ENCODE data around the gene MSTN. TPM values are rescaled to one million over a fixed set of nuclear protein-coding genes. Genes with fewer than 3 reads are reported as not detected.

The MSTN gene
- total RNA-seq (2022) (0.09 and 0.10 TPM in 2 replicates), Bru-seq, nascent RNA (percentile 36 among the genes with signal in this experiment), BruChase-seq, experiment 1, labeled RNA remaining after a 6-hour chase (percentile 52 among the genes with signal in this experiment), BruChase-seq, experiment 2, labeled RNA remaining after a 2-hour chase (percentile 45 among the genes with signal in this experiment)
- long read RNA-seq = 0 reads

DNA sequence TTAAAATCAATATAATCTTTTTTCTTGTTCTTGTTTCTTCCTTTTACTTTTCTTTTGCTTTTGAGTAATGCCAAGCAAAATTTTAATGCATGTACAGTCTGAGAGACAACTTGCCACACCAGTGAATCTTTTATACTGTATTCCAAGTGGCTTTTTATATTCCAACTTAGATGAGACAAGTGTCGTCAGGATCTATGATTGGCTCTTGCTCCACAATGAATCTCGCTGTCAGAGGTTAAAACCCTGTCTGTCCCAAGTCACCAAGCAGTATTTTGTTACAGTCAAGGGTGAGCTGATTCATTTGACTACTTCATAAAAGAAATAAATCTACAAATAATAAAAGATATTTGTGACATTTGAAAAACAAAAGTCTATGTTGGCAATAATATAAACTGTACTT, at the start of gene MSTN:
MSTN (minus strand) TSS at position 129 of the 400 bp plus-strand sequence. CDS start 133 bp downstream, outside the sequence.
- no peaks in the 10 kb centered on the region for H3K9me3 Mint-ChIP-seq (ENCODE audit: unreplicated experiment)
- TF ChIP-seq, protein P1, sequence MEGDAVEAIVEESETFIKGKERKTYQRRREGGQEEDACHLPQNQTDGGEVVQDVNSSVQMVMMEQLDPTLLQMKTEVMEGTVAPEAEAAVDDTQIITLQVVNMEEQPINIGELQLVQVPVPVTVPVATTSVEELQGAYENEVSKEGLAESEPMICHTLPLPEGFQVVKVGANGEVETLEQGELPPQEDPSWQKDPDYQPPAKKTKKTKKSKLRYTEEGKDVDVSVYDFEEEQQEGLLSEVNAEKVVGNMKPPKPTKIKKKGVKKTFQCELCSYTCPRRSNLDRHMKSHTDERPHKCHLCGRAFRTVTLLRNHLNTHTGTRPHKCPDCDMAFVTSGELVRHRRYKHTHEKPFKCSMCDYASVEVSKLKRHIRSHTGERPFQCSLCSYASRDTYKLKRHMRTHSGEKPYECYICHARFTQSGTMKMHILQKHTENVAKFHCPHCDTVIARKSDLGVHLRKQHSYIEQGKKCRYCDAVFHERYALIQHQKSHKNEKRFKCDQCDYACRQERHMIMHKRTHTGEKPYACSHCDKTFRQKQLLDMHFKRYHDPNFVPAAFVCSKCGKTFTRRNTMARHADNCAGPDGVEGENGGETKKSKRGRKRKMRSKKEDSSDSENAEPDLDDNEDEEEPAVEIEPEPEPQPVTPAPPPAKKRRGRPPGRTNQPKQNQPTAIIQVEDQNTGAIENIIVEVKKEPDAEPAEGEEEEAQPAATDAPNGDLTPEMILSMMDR (IDR thresholded peaks at IDR 0.05; ENCODE audit: unreplicated experiment) = no peak
- no TSS peak for BruUV-seq (replicated peaks)
- ChIA-PET CTCF (interaction anchor here (0.7 to 1.1 kb wide), 2 partner anchors 12 to 37 kb away, joined by 3 read pairs; no protein-coding TSS in a partner anchor), POLR2A (no interaction called here)
- H3K27ac Mint-ChIP-seq (ENCODE audit: low read depth, unreplicated experiment) = no peak within 1 kb of the TSS
- DNase-seq (ENCODE audit: unreplicated experiment) = no peak
- H3K4me3 Mint-ChIP-seq (ENCODE audit: unreplicated experiment) = no peak within 1 kb of the TSS
- H3K27me3 Mint-ChIP-seq (ENCODE audit: insufficient read depth, unreplicated experiment) = no peaks in the 10 kb centered on the region
- no peaks in the 10 kb centered on the region for H3K36me3 Mint-ChIP-seq (ENCODE audit: insufficient read depth, unreplicated experiment)
- no peaks in the 10 kb centered on the region for H3K4me1 Mint-ChIP-seq (ENCODE audit: insufficient read depth, unreplicated experiment)
- intact Hi-C loops (cut with micrococcal nuclease) = no loop called here

DNA sequence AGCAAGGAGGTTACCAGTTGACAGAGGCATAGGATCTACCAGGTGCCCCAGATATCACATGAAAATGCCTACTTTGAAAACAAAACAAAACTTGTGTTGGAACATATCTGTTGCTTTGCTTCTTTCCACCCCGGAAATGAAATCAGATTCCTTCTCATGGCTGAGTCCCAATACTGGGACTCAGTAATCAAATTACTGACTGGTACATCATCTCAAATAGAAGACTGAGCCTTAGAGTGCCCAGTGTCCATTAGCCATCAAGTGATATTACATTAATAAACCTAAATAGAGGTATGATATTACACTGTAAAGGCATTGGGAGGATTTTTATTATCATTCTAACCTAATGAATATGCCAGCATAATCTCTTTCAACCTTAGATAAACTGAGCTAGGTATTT, 48.6 kb upstream of the MSTN start:
- H3K36me3 Mint-ChIP-seq (ENCODE audit: insufficient read depth, unreplicated experiment) = no peaks in the 10 kb centered on the region
- CTCF ChIA-PET = interaction anchor here (1.1 kb wide), 1 partner anchor 22 kb away, joined by 3 read pairs; no protein-coding TSS in a partner anchor
- H3K27ac Mint-ChIP-seq (ENCODE audit: low read depth, unreplicated experiment) = no peak overlapping the region
- intact Hi-C loops (cut with micrococcal nuclease) = no loop called here
- no peak overlapping the region for H3K4me3 Mint-ChIP-seq (ENCODE audit: unreplicated experiment)
- no peaks in the 10 kb centered on the region for H3K9me3 Mint-ChIP-seq (ENCODE audit: unreplicated experiment)
- BruUV-seq (replicated peaks) = no TSS peak
- POLR2A ChIA-PET = no interaction called here
- DNase-seq (ENCODE audit: unreplicated experiment) = no peak
- H3K4me1 Mint-ChIP-seq (ENCODE audit: insufficient read depth, unreplicated experiment) = peaks cover 6% of the 10 kb centered on the region
- H3K27me3 Mint-ChIP-seq (ENCODE audit: insufficient read depth, unreplicated experiment) = no peaks in the 10 kb centered on the region
- TF ChIP-seq, protein P1 (IDR thresholded peaks at IDR 0.05; ENCODE audit: unreplicated experiment) = no peak

DNA sequence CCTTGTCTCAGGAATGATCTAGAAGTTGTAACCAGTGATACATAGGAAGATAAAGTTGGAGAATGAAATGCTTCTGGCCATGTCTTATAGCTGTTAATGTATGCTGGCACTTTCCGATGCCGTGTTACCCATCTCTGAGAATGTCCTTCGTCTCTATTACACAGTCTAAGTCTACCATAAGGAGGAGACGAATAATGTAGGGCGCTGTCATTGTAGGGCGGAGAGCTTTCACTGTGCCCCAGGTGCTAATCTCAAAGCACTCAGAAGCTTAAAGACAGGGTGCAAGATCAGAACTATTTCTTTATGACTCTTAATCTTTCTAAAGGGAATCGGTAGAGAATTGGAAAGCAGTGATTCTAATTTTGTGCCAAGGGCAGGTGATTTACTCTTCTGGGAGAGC, 48.2 kb upstream of the MSTN start:
- Mint-ChIP-seq H3K4me1 (ENCODE audit: insufficient read depth, unreplicated experiment) (peaks cover 6% of the 10 kb centered on the region), H3K36me3 (ENCODE audit: insufficient read depth, unreplicated experiment) (no peaks in the 10 kb centered on the region), H3K4me3 (ENCODE audit: unreplicated experiment) (no peak overlapping the region), H3K27me3 (ENCODE audit: insufficient read depth, unreplicated experiment) (no peaks in the 10 kb centered on the region), H3K27ac (ENCODE audit: low read depth, unreplicated experiment) (no peak overlapping the region), H3K9me3 (ENCODE audit: unreplicated experiment) (no peaks in the 10 kb centered on the region)
- DNase-seq (ENCODE audit: unreplicated experiment) = no peak
- intact Hi-C loops (cut with micrococcal nuclease) = no loop called here
- TF ChIP-seq, protein P1 (IDR thresholded peaks at IDR 0.05; ENCODE audit: unreplicated experiment) = no peak
- POLR2A ChIA-PET = no interaction called here
- CTCF ChIA-PET = interaction anchor here (0.7 to 1.1 kb wide), 2 partner anchors 21 to 166 kb away, joined by 3 read pairs; no protein-coding TSS in a partner anchor
- BruUV-seq (replicated peaks) = no TSS peak

DNA sequence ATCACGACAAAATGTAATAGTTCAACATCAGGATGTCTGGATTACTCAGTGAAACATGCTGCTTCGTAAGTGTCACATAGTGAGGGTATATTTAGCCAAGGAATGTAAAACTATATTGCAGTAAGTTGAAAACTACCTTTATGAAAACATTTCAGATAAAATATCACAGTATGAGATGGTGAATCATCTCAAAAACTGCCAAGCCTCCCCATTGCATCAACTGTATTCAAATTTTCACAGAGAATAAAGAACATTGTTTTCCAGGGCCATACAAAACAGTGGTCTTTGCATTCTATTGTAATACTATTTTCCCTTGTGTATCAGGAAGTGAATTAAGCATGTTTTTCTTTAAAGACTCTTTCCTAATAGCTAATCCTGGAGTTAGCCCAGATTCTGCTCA, 47.6 kb upstream of the MSTN start:
- Mint-ChIP-seq H3K27ac (ENCODE audit: low read depth, unreplicated experiment) (no peak overlapping the region), H3K36me3 (ENCODE audit: insufficient read depth, unreplicated experiment) (no peaks in the 10 kb centered on the region), H3K4me3 (ENCODE audit: unreplicated experiment) (no peak overlapping the region), H3K4me1 (ENCODE audit: insufficient read depth, unreplicated experiment) (peaks cover 6% of the 10 kb centered on the region), H3K27me3 (ENCODE audit: insufficient read depth, unreplicated experiment) (no peaks in the 10 kb centered on the region), H3K9me3 (ENCODE audit: unreplicated experiment) (no peaks in the 10 kb centered on the region)
- no TSS peak for BruUV-seq (replicated peaks)
- TF ChIP-seq, protein P1 (IDR thresholded peaks at IDR 0.05; ENCODE audit: unreplicated experiment) = no peak
- POLR2A ChIA-PET = no interaction called here
- CTCF ChIA-PET = interaction anchor here (0.7 kb wide), 1 partner anchor 165 kb away, joined by 3 read pairs; no protein-coding TSS in a partner anchor
- peak; percentile 24 for DNase-seq (ENCODE audit: unreplicated experiment)
- intact Hi-C loops (cut with micrococcal nuclease) = no loop called here
